Ishikawa (cell line): ENCODE measurements around the gene UNC119.

Experiments
- CEBPB ChIP-seq: IDR thresholded peaks from 2 replicates; pipeline ENCODE4 v1.6.1; 2012
- CREB1 ChIP-seq: IDR thresholded peaks from 2 replicates; pipeline ENCODE4 v1.6.1; 2012; ENCODE audit warnings: low read depth
- EGR1 ChIP-seq: IDR thresholded peaks from 2 replicates; pipeline ENCODE4 v1.6.1; 2012
- EP300 ChIP-seq: IDR thresholded peaks from 2 replicates; pipeline ENCODE4 v1.6.1; 2012; ENCODE audit warnings: borderline replicate concordance
- FOXM1 ChIP-seq: IDR thresholded peaks from 2 replicates; pipeline ENCODE4 v1.6.1; 2012; ENCODE audit warnings: low read depth, borderline replicate concordance
- MAX ChIP-seq: IDR thresholded peaks from 2 replicates; pipeline ENCODE4 v1.6.1; 2012
- NFIC ChIP-seq: IDR thresholded peaks from 2 replicates; pipeline ENCODE4 v1.6.1; 2012
- RAD21 ChIP-seq: IDR thresholded peaks from 2 replicates; pipeline ENCODE4 v1.6.1; 2012; ENCODE audit warnings: low read depth
- REST ChIP-seq: IDR thresholded peaks from 2 replicates; pipeline ENCODE4 v1.6.1; 2012; ENCODE audit warnings: low read depth, mild to moderate bottlenecking
- TAF1 ChIP-seq: IDR thresholded peaks from 2 replicates; pipeline ENCODE4 v1.6.1; 2012; ENCODE audit warnings: low read depth, mild to moderate bottlenecking
- TCF12 ChIP-seq: IDR thresholded peaks from 2 replicates; pipeline ENCODE4 v1.6.1; 2012; ENCODE audit warnings: low read depth
- TEAD4 ChIP-seq: IDR thresholded peaks from 2 replicates; pipeline ENCODE4 v1.6.1; 2012
- USF1 ChIP-seq: IDR thresholded peaks from 2 replicates; pipeline ENCODE4 v1.6.1; 2012
- YY1 ChIP-seq: IDR thresholded peaks from 2 replicates; pipeline ENCODE4 v1.6.1; 2012; ENCODE audit warnings: low read depth
- ZBTB7A ChIP-seq: IDR thresholded peaks from 2 replicates; pipeline ENCODE4 v1.6.1; 2012; ENCODE audit warnings: low read depth

The UNC119 gene

GRCh38 chr17:28508211-28508724 is 44.2 kb downstream of the UNC119 start:
- TF ChIP-seq CREB1 (no peak), ZBTB7A (no peak), FOXM1 (no peak)

- no peak for TF ChIP-seq MAX
- TF ChIP-seq TCF12 = no peak
- TF ChIP-seq TEAD4 = no peak
- no peak for TF ChIP-seq ZBTB7A
- no peak for TF ChIP-seq EP300
Observed at GRCh38 chr17:28507567-28508203, 44.7 kb downstream of the UNC119 start.

GRCh38 chr17:28506763-28507487 is 45.5 kb downstream of the UNC119 start:
- TF ChIP-seq RAD21 = no peak
- TF ChIP-seq EGR1 = no peak
- TF ChIP-seq CEBPB = no peak
- TF ChIP-seq NFIC = no peak
- TF ChIP-seq MAX = no peak
- no peak for TF ChIP-seq YY1
- TF ChIP-seq REST = no peak
- no peak for TF ChIP-seq TAF1
- TF ChIP-seq FOXM1 = no peak
- no peak for TF ChIP-seq CREB1
- TF ChIP-seq EP300 = no peak
- no peak for TF ChIP-seq TEAD4
- no peak for TF ChIP-seq TCF12
- no peak for TF ChIP-seq ZBTB7A
- no peak for TF ChIP-seq USF1

GRCh38 chr17:28505986-28506665 is 46.3 kb downstream of the UNC119 start, which contains the start of gene FOXN1:
Gene FOXN1 (plus strand): TSS chr17:28506348. CDS start chr17:28523970, 17,622 bp downstream.
- TF ChIP-seq NFIC (no peak), REST (no peak), TEAD4 (no peak)

- TF ChIP-seq NFIC = no peak
- no peak for TF ChIP-seq CREB1
- no peak for TF ChIP-seq RAD21
- TF ChIP-seq TCF12 = no peak
- no peak for TF ChIP-seq TEAD4
- TF ChIP-seq YY1 = no peak
- no peak for TF ChIP-seq EGR1
- no peak for TF ChIP-seq ZBTB7A
- no peak for TF ChIP-seq CEBPB
- no peak for TF ChIP-seq USF1
- TF ChIP-seq REST = no peak
- no peak for TF ChIP-seq FOXM1
- no peak for TF ChIP-seq MAX
- TF ChIP-seq EP300 = no peak
- TF ChIP-seq TAF1 = no peak
Observed at GRCh38 chr17:28503420-28503819, 49.0 kb downstream of the UNC119 start.
